GM10266 (cell line): Measurements from ENCODE around the gene ELOF1.

Experiments
- DNase-seq: peaks from one replicate; pipeline ENCODE4 v3.0.0; 2012; ENCODE audit errors: extremely low spot score
- CTCF ChIP-seq: IDR thresholded peaks from 2 replicates; pipeline ENCODE4 v1.5.1; 2012; ENCODE audit warnings: mild to moderate bottlenecking, low read depth; ENCODE audit not compliant: control insufficient read depth, insufficient read depth; ENCODE audit errors: missing control alignments

Gene ELOF1

GRCh38 chr19:11550265-11550664, 8.8 kb downstream of the ELOF1 start:
- no peak for TF ChIP-seq CTCF
- no peak for DNase-seq

GRCh38 chr19:11549386-11549953, 9.6 kb downstream of the ELOF1 start:
- TF ChIP-seq CTCF = no peak
- no peak for DNase-seq

- no peak for DNase-seq
Measured at GRCh38 chr19:11547929-11548700, 10.9 kb downstream of the ELOF1 start.

GRCh38 chr19:11541238-11541637, 17.8 kb downstream of the ELOF1 start:
- DNase-seq = peak; percentile 39
- no peak for TF ChIP-seq CTCF

More at GRCh38 chr19:11547929-11548700, 10.9 kb downstream of the ELOF1 start:
- no peak for TF ChIP-seq CTCF

- no peak for DNase-seq
- no peak for TF ChIP-seq CTCF
Measured at GRCh38 chr19:11540645-11541044, 18.4 kb downstream of the ELOF1 start.

GRCh38 chr19:11539495-11540365, 19.3 kb downstream of the ELOF1 start:
- peak; percentile 54 for DNase-seq
- TF ChIP-seq CTCF = no peak
